Testis (tissue), 2 donors: ENCODE measurements around the gene C1QL3.

Source experiments
- CTCF ChIP-seq, 3 experiments: fragments of 450-650 bp in 2 of 3; fragments of 200-600 bp in 1 of 3; sonication (generic) in 1 of 3; IDR thresholded peaks; one replicate each; pipeline ENCODE4 v1.5.1; 2016 to 2019; ENCODE audit warnings: antibody characterized with exemption in 3 of 3, mild to moderate bottlenecking in 2 of 3, moderate library complexity in 1 of 3
- POLR2A ChIP-seq: fragments of 450-650 bp; IDR thresholded peaks from one replicate; pipeline ENCODE4 v1.6.1; 2017; ENCODE audit warnings: antibody characterized with exemption, mild to moderate bottlenecking, moderate library complexity

DNA sequence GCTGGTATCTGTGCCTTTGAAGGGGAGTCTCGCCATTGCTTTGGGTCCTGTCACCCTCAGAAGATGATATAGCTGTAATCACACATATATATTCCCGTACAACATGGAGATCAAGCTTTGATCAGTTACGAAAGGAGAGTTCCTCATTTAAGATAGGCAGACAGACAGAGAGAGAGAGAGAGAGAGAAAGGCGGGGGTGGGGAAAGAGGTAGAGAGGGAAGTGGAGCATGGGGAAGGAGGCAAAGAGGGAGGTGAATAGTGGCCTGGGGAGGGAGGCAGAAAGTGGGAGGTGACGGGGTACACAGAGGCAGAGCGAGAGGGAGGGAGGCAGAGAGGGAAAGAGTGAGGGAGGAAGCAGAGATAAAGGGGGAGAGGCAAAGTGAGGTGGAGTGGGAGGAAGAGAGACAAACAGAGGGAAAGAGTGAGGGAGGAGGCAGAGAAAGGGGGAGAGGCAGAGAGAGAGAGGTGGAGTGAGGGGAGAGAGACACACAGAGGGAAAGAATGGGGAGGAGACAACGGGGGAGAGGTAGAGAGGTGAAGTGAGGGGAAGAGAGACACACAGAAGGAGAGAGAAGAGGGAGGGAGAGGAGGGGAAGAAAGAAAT, 44.6 kb upstream of the C1QL3 start:
- TF ChIP-seq POLR2A, result no peak
- TF ChIP-seq CTCF (IDR thresholded peaks at IDR 0.05), result no peak
